HG03135 (cell line): ENCODE data around the gene POLK.

Source experiments
- ATAC-seq: cut with Tn5 transposase; IDR thresholded peaks from one replicate; pipeline ENCODE4 v1.9.1; 2021; ENCODE audit warnings: mild to moderate bottlenecking, moderate library complexity; ENCODE audit not compliant: unreplicated experiment

The POLK gene

GRCh38 chr5:75639535-75640311 lies 128.0 kb downstream of the POLK start:
- no peak for ATAC-seq

- no peak for ATAC-seq
Observed at GRCh38 chr5:75640395-75640794, 128.7 kb downstream of the POLK start.

- no peak for ATAC-seq
Observed at GRCh38 chr5:75640826-75641225, 129.1 kb downstream of the POLK start.

- no peak for ATAC-seq
Observed at GRCh38 chr5:75648712-75649111, 137.0 kb downstream of the POLK start.
